Measurements from ENCODE around the gene IDUA.
"Not testable (repeated sequence)": the region's sequence is repeated elsewhere in the genome, so short reads cannot be mapped to it uniquely, and the experiment has no call there.

IDUA gene

GRCh38 chr4:968221-968620 lies 18.6 kb upstream of the IDUA start:
- DNase-seq, result no peak

GRCh38 chr4:968621-969394 lies 18.0 kb upstream of the IDUA start:
- DNase-seq, result no peak

- no peak for DNase-seq
These were observed 16.6 kb upstream of the IDUA start for GRCh38 chr4:970046-970745.

- no peak for DNase-seq
These were observed 15.9 kb upstream of the IDUA start for GRCh38 chr4:970854-971520.

- no peak for DNase-seq
These were observed 15.0 kb upstream of the IDUA start for GRCh38 chr4:971666-972500.

GRCh38 chr4:972651-973424 lies 14.0 kb upstream of the IDUA start:
- DNase-seq, result peak; percentile 69

- DNase-seq, result peak; percentile 89
These were observed 13.1 kb upstream of the IDUA start, which contains the start of gene DGKQ for GRCh38 chr4:973431-974397. TSS of gene DGKQ (minus strand) at chr4:973569. CDS start at chr4:973482, 87 bp downstream.

GRCh38 chr4:974668-975067 lies 12.2 kb upstream of the IDUA start:
- no peak for DNase-seq

- DNase-seq, result not testable (repeated sequence)
These were observed 10.8 kb upstream of the IDUA start for GRCh38 chr4:976016-976415.

GRCh38 chr4:978957-979701 lies 7.7 kb upstream of the IDUA start:
- no peak for DNase-seq

- no peak for DNase-seq
These were observed 4.6 kb upstream of the IDUA start for GRCh38 chr4:982291-982690.

- no peak for DNase-seq
These were observed 4.0 kb upstream of the IDUA start for GRCh38 chr4:982814-983213.

- DNase-seq, result no peak
These were observed 2.3 kb upstream of the IDUA start for GRCh38 chr4:984336-985054.

GRCh38 chr4:985123-985830 lies 1.6 kb upstream of the IDUA start:
- peak; percentile 61 for DNase-seq

- no peak for DNase-seq
These were observed 391 bp upstream of the IDUA start for GRCh38 chr4:986428-986878.

GRCh38 chr4:987624-988513 lies 1.0 kb downstream of the IDUA start:
- DNase-seq, result no peak

Data from activated T-cell treated with anti-CD3 and anti-CD28 coated beads for 4 hours (primary cell).